Activated CD4-positive, alpha-beta T cell treated with anti-CD3 and anti-CD28 coated beads for 36 hours (primary cell): ENCODE data around the gene SATB1. TPM values are rescaled to one million over a fixed set of nuclear protein-coding genes. Genes with fewer than 3 reads are reported as not detected.

ENCODE experiments used
- ATAC-seq: fragments of 200-7000 bp; cut with Tn5 transposase; one replicate; pipeline ENCODE4 v1.10.0; 2021; ENCODE audit warnings: mild to moderate bottlenecking, moderate library complexity
- CTCF ChIA-PET: fragments of 350-600 bp; sonication (Branson Sonifier 250); formaldehyde crosslinking; loops from one replicate; lab custom pipeline; 2021; ENCODE audit warnings: antibody characterized with exemption; lab: Charles Lee
- POLR2A ChIA-PET: fragments of 350-600 bp; sonication (Branson Sonifier 250); formaldehyde crosslinking; loops from one replicate; lab custom pipeline; 2021; ENCODE audit warnings: antibody characterized with exemption, inconsistent platforms; lab: Charles Lee
- DNase-seq: peaks from one replicate; pipeline ENCODE4 v3.0.0-alpha.2; 2020
- H3K27ac Mint-ChIP-seq: one replicate; pipeline ENCODE4 v1.8.0; 2021; ENCODE audit warnings: mixed read lengths
- H3K27me3 Mint-ChIP-seq: one replicate; pipeline ENCODE4 v1.8.0; 2021; ENCODE audit warnings: mixed read lengths
- H3K36me3 Mint-ChIP-seq: one replicate; pipeline ENCODE4 v1.8.0; 2021; ENCODE audit warnings: low read depth, mixed read lengths
- H3K4me1 Mint-ChIP-seq: one replicate; pipeline ENCODE4 v1.8.0; 2021; ENCODE audit warnings: mixed read lengths
- H3K4me3 Mint-ChIP-seq: one replicate; pipeline ENCODE4 v1.8.0; 2021; ENCODE audit warnings: mild to moderate bottlenecking, moderate library complexity, mixed read lengths
- H3K9me3 Mint-ChIP-seq: one replicate; pipeline ENCODE4 v1.8.0; 2021; ENCODE audit warnings: low read depth, mixed read lengths
- intact Hi-C, 2 experiments: fragments of 100-400 bp; cut with DNase I in 1 of 2; cut with micrococcal nuclease in 1 of 2; formaldehyde crosslinking; loops; one replicate each; pipeline versions ENCODE4 v1.14.2 to v1.15.1; 2022 to 2024; cut with DNase I, micrococcal nuclease
- total RNA-seq, 2 experiments: library from RNA; stranded (reverse); gene quantifications; one replicate each; pipeline ENCODE4 v1.2.3, GENCODE V29; 2021

SATB1 gene
- total RNA-seq, 2 experiments from 2014 or later, result 471 to 590 TPM

GRCh38 chr3:18420555-18420954, 4.6 kb downstream of the SATB1 start:
- H3K9me3 Mint-ChIP-seq, result no peaks in the 10 kb centered on the region
- intact Hi-C loops, result loop anchor here in 1 of 2 experiments (5.0 kb wide), 1 partner anchor 452 kb away; no protein-coding TSS in a partner anchor
- H3K27me3 Mint-ChIP-seq, result no peaks in the 10 kb centered on the region
- POLR2A ChIA-PET, result interaction anchor here (0.7 to 0.8 kb wide), 2 partner anchors 16 to 24 kb away, joined by 3 to 4 read pairs; no protein-coding TSS in a partner anchor
- H3K4me3 Mint-ChIP-seq, result peak overlapping the region; percentile 85
- peaks cover 93% of the 10 kb centered on the region for H3K36me3 Mint-ChIP-seq
- DNase-seq, result peak; percentile 38
- peaks cover 80% of the 10 kb centered on the region for H3K4me1 Mint-ChIP-seq
- no peak for ATAC-seq
- CTCF ChIA-PET, result interaction anchor here (0.5 to 2.5 kb wide), 5 partner anchors 9 to 330 kb away, joined by 3 to 9 read pairs (median 6); no protein-coding TSS in a partner anchor
- peak overlapping the region; percentile 95 for H3K27ac Mint-ChIP-seq

GRCh38 chr3:18419232-18419631, 5.9 kb downstream of the SATB1 start:
- Mint-ChIP-seq H3K9me3 (no peaks in the 10 kb centered on the region), H3K27ac (peak overlapping the region; percentile 95), H3K4me3 (peak overlapping the region; percentile 85), H3K4me1 (peaks cover 92% of the 10 kb centered on the region), H3K27me3 (no peaks in the 10 kb centered on the region), H3K36me3 (peaks cover 92% of the 10 kb centered on the region)
- DNase-seq, result no peak
- intact Hi-C loops, result loop anchor here in 1 of 2 experiments (2.0 kb wide), 1 partner anchor 36 kb away; no protein-coding TSS in a partner anchor
- no peak for ATAC-seq
- ChIA-PET POLR2A (no interaction called here), CTCF (interaction anchor here (1.5 kb wide), 1 partner anchor 17 kb away, joined by 3 read pairs; no protein-coding TSS in a partner anchor)

- Mint-ChIP-seq H3K36me3 (peaks cover 88% of the 10 kb centered on the region), H3K9me3 (no peaks in the 10 kb centered on the region), H3K4me1 (peaks cover 91% of the 10 kb centered on the region), H3K27ac (peak overlapping the region; percentile 95), H3K27me3 (no peaks in the 10 kb centered on the region), H3K4me3 (peak overlapping the region; percentile 85)
- ATAC-seq (no peak), DNase-seq (no peak)
- ChIA-PET CTCF (interaction anchor here (0.7 to 1.8 kb wide), 3 partner anchors 13 to 240 kb away, joined by 3 to 8 read pairs (median 4); no protein-coding TSS in a partner anchor), POLR2A (interaction anchor here (1.0 kb wide), 1 partner anchor 323 kb away, joined by 3 read pairs; no protein-coding TSS in a partner anchor)
- intact Hi-C loops, result loop anchor here in 1 of 2 experiments (2.0 kb wide), 1 partner anchor 35 kb away; no protein-coding TSS in a partner anchor
Observed at GRCh38 chr3:18417904-18418572, 7.1 kb downstream of the SATB1 start.

GRCh38 chr3:18416332-18416731, 8.8 kb downstream of the SATB1 start:
- CTCF ChIA-PET, result interaction anchor here (0.7 to 1.9 kb wide), 3 partner anchors 15 to 242 kb away, joined by 3 to 4 read pairs (median 3); no protein-coding TSS in a partner anchor
- ATAC-seq (no peak), DNase-seq (no peak)
- Mint-ChIP-seq H3K9me3 (no peaks in the 10 kb centered on the region), H3K27me3 (no peaks in the 10 kb centered on the region), H3K4me1 (peaks cover 92% of the 10 kb centered on the region), H3K4me3 (peak overlapping the region; percentile 60), H3K27ac (peak overlapping the region; percentile 59), H3K36me3 (peaks cover 87% of the 10 kb centered on the region)
- POLR2A ChIA-PET, result no interaction called here
- intact Hi-C loops, result no loop called here

GRCh38 chr3:18415839-18416238, 9.3 kb downstream of the SATB1 start:
- Mint-ChIP-seq H3K9me3 (no peaks in the 10 kb centered on the region), H3K36me3 (peaks cover 85% of the 10 kb centered on the region), H3K27ac (peak overlapping the region; percentile 59), H3K27me3 (no peaks in the 10 kb centered on the region), H3K4me1 (peaks cover 92% of the 10 kb centered on the region), H3K4me3 (peak overlapping the region; percentile 60)
- ChIA-PET CTCF (interaction anchor here (0.7 to 1.9 kb wide), 3 partner anchors 15 to 573 kb away, joined by 3 to 4 read pairs (median 3); no protein-coding TSS in a partner anchor), POLR2A (no interaction called here)
- ATAC-seq (no peak), DNase-seq (no peak)
- intact Hi-C loops, result no loop called here

- Mint-ChIP-seq H3K27me3 (no peaks in the 10 kb centered on the region), H3K9me3 (no peaks in the 10 kb centered on the region), H3K4me1 (peaks cover 91% of the 10 kb centered on the region), H3K36me3 (peaks cover 85% of the 10 kb centered on the region), H3K4me3 (peak overlapping the region; percentile 55), H3K27ac (peak overlapping the region; percentile 82)
- CTCF ChIA-PET, result interaction anchor here (0.9 to 2.4 kb wide), 4 partner anchors 16 to 573 kb away, joined by 3 to 8 read pairs (median 4); no protein-coding TSS in a partner anchor
- intact Hi-C loops, result no loop called here
- POLR2A ChIA-PET, result interaction anchor here (0.7 kb wide), 1 partner anchor 28 kb away, joined by 3 read pairs; no protein-coding TSS in a partner anchor
- ATAC-seq (no peak), DNase-seq (no peak)
Observed at GRCh38 chr3:18415167-18415566, 10.0 kb downstream of the SATB1 start.

GRCh38 chr3:18412684-18413083, 12.5 kb downstream of the SATB1 start:
- H3K27me3 Mint-ChIP-seq, result no peaks in the 10 kb centered on the region
- ATAC-seq (no peak), DNase-seq (no peak)
- peaks cover 91% of the 10 kb centered on the region for H3K4me1 Mint-ChIP-seq
- peaks cover 85% of the 10 kb centered on the region for H3K36me3 Mint-ChIP-seq
- intact Hi-C loops, result loop anchor here in 1 of 2 experiments (2.0 kb wide), 1 partner anchor 14 kb away; no protein-coding TSS in a partner anchor
- H3K4me3 Mint-ChIP-seq, result peak overlapping the region; percentile 57
- CTCF ChIA-PET, result interaction anchor here (1.2 to 2.4 kb wide), 2 partner anchors 16 to 20 kb away, joined by 4 to 8 read pairs; no protein-coding TSS in a partner anchor
- POLR2A ChIA-PET, result no interaction called here
- no peaks in the 10 kb centered on the region for H3K9me3 Mint-ChIP-seq
- peak overlapping the region; percentile 90 for H3K27ac Mint-ChIP-seq

- H3K36me3 Mint-ChIP-seq, result peaks cover 86% of the 10 kb centered on the region
- no peak for ATAC-seq
- peaks cover 91% of the 10 kb centered on the region for H3K4me1 Mint-ChIP-seq
- H3K4me3 Mint-ChIP-seq, result peak overlapping the region; percentile 57
- H3K27ac Mint-ChIP-seq, result peak overlapping the region; percentile 90
- CTCF ChIA-PET, result interaction anchor here (0.7 to 1.4 kb wide), 4 partner anchors 10 to 562 kb away, joined by 3 to 6 read pairs (median 3); no protein-coding TSS in a partner anchor
- no peak for DNase-seq
- H3K27me3 Mint-ChIP-seq, result no peaks in the 10 kb centered on the region
- H3K9me3 Mint-ChIP-seq, result no peaks in the 10 kb centered on the region
- intact Hi-C loops, result no loop called here
- POLR2A ChIA-PET, result interaction anchor here (0.6 to 1.2 kb wide), 2 partner anchors 13 to 42 kb away, joined by 10 to 15 read pairs; no protein-coding TSS in a partner anchor
Observed at GRCh38 chr3:18411541-18411940, 13.6 kb downstream of the SATB1 start.

- POLR2A ChIA-PET, result no interaction called here
- intact Hi-C loops, result no loop called here
- H3K27ac Mint-ChIP-seq, result peak overlapping the region; percentile 82
- CTCF ChIA-PET, result no interaction called here
- ATAC-seq (peak; percentile 7), DNase-seq (no peak)
- no peaks in the 10 kb centered on the region for H3K27me3 Mint-ChIP-seq
- H3K4me3 Mint-ChIP-seq, result peak overlapping the region; percentile 53
- H3K4me1 Mint-ChIP-seq, result peaks cover 92% of the 10 kb centered on the region
- H3K9me3 Mint-ChIP-seq, result no peaks in the 10 kb centered on the region
- H3K36me3 Mint-ChIP-seq, result peaks cover 86% of the 10 kb centered on the region
Observed at GRCh38 chr3:18410205-18410604, 14.9 kb downstream of the SATB1 start.

GRCh38 chr3:18409266-18409665, 15.9 kb downstream of the SATB1 start:
- Mint-ChIP-seq H3K4me3 (peak overlapping the region; percentile 53), H3K27ac (peak overlapping the region; percentile 82), H3K4me1 (peaks cover 90% of the 10 kb centered on the region), H3K27me3 (no peaks in the 10 kb centered on the region), H3K36me3 (peaks cover 85% of the 10 kb centered on the region), H3K9me3 (no peaks in the 10 kb centered on the region)
- no peak for ATAC-seq
- intact Hi-C loops, result no loop called here
- DNase-seq, result no peak
- CTCF ChIA-PET, result interaction anchor here (0.8 kb wide), 1 partner anchor 12 kb away, joined by 4 read pairs; no protein-coding TSS in a partner anchor
- POLR2A ChIA-PET, result interaction anchor here (0.6 kb wide), 1 partner anchor 20 kb away, joined by 3 read pairs; no protein-coding TSS in a partner anchor

- H3K27ac Mint-ChIP-seq, result peak overlapping the region; percentile 85
- intact Hi-C loops, result no loop called here
- DNase-seq, result no peak
- H3K36me3 Mint-ChIP-seq, result peaks cover 96% of the 10 kb centered on the region
- ATAC-seq, result peak; percentile 12
- peaks cover 96% of the 10 kb centered on the region for H3K4me1 Mint-ChIP-seq
- H3K4me3 Mint-ChIP-seq, result peak overlapping the region; percentile 40
- CTCF ChIA-PET, result interaction anchor here (0.9 to 2.3 kb wide), 4 partner anchors 16 to 353 kb away, joined by 3 to 12 read pairs (median 8); no protein-coding TSS in a partner anchor
- no peaks in the 10 kb centered on the region for H3K9me3 Mint-ChIP-seq
- POLR2A ChIA-PET, result no interaction called here
- H3K27me3 Mint-ChIP-seq, result no peaks in the 10 kb centered on the region
Observed at GRCh38 chr3:18405141-18405540, 20.0 kb downstream of the SATB1 start.
